GM21528 (cell line): Measurements from ENCODE around the gene ATG9B.

Source experiments
- ATAC-seq: cut with Tn5 transposase; IDR thresholded peaks from one replicate; pipeline ENCODE4 v1.9.1; 2021; ENCODE audit warnings: mild to moderate bottlenecking, moderate library complexity; ENCODE audit not compliant: unreplicated experiment, low FRiP score

ATG9B gene

GRCh38 chr7:151024435-151025056, at the start of gene ATG9B:
TSS of gene ATG9B (minus strand) at chr7:151024494. CDS start at chr7:151024423, 71 bp downstream.
- ATAC-seq, result no peak

GRCh38 chr7:151073990-151074389, 49.7 kb upstream of the ATG9B start:
- no peak for ATAC-seq

- no peak for ATAC-seq
These were observed 47.0 kb upstream of the ATG9B start for GRCh38 chr7:151071032-151071866.

GRCh38 chr7:151070574-151070960, 46.3 kb upstream of the ATG9B start:
- no peak for ATAC-seq

- ATAC-seq, result no peak
These were observed 45.7 kb upstream of the ATG9B start for GRCh38 chr7:151069841-151070573.

- no peak for ATAC-seq
These were observed 43.9 kb upstream of the ATG9B start for GRCh38 chr7:151068069-151068773.

- ATAC-seq, result no peak
These were observed 42.1 kb upstream of the ATG9B start for GRCh38 chr7:151066273-151066974.

GRCh38 chr7:151065516-151065915, 41.2 kb upstream of the ATG9B start:
- no peak for ATAC-seq

GRCh38 chr7:151064993-151065392, 40.7 kb upstream of the ATG9B start:
- ATAC-seq, result no peak

- ATAC-seq, result no peak
These were observed 40.2 kb upstream of the ATG9B start for GRCh38 chr7:151064454-151064853.

- no peak for ATAC-seq
These were observed 38.9 kb upstream of the ATG9B start for GRCh38 chr7:151063212-151063561.

- ATAC-seq, result no peak
These were observed 38.3 kb upstream of the ATG9B start for GRCh38 chr7:151062399-151063211.

- no peak for ATAC-seq
These were observed 37.8 kb upstream of the ATG9B start for GRCh38 chr7:151062111-151062398.

GRCh38 chr7:151061213-151062110, 37.2 kb upstream of the ATG9B start:
- ATAC-seq, result no peak

- ATAC-seq, result no peak
These were observed 36.3 kb upstream of the ATG9B start for GRCh38 chr7:151060416-151061212.

GRCh38 chr7:151060113-151060415, 35.8 kb upstream of the ATG9B start:
- no peak for ATAC-seq

GRCh38 chr7:151059367-151060112, 35.2 kb upstream of the ATG9B start, which contains the start of gene SLC4A2:
TSS of gene SLC4A2 (plus strand) at chr7:151059589. CDS start at chr7:151061988, 2,399 bp downstream.
- peak; percentile 32 for ATAC-seq
